Measurements from ENCODE around the gene SS18. TPM values are rescaled to one million over a fixed set of nuclear protein-coding genes. Genes with fewer than 3 reads are reported as not detected.

SS18 gene
- total RNA-seq, 5 donors from 2014 or later (not counting 1 experiment from before 2014, with no cell fraction given): 58.3 to 79.2 (median 67.3) TPM

DNA sequence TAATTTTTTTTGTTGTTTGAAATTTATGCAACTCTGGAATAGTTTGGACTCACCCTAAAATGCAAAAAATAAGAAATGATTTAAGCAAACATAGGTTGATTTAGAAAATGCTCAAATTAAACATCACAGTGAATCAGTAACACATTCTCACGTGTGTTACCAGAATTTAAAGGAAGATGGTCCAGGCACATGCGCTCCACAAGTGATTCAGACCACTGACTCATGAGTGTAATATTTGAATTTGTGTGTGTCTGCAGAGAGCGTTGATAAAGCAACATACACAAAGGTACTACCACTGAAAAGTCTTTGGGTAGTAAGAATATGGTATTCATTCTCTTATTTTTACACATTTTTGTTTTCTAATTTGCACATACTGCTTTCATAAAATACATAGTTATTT is 7.9 kb downstream of the SS18 start:
- Histone ChIP-seq H3K4me1 (ENCODE audit: control insufficient read depth in 1 of 2, extremely low read depth in 1 of 2, insufficient read depth in 2 of 2, low read length in 2 of 2) (no peaks in the 10 kb centered on the region), H3K9me3 (no peaks in the 10 kb centered on the region), H3K4me3 (ENCODE audit: control insufficient read depth in 1 of 2, extremely low read depth in 1 of 2, low read length in 1 of 2) (no peak overlapping the region), H3K36me3 (ENCODE audit: control insufficient read depth in 2 of 2, extremely low read depth in 1 of 2, insufficient read depth in 1 of 2, low read length in 1 of 2) (peaks cover 5 to 23% of the 10 kb centered on the region in 2 donors), H3K27me3 (replicated peaks in 1 of 2; ENCODE audit: control insufficient read depth in 2 of 2, extremely low read depth in 1 of 2, insufficient read depth in 2 of 2, low read length in 1 of 2) (no peaks in the 10 kb centered on the region), H3K27ac (ENCODE audit: low read length) (no peak overlapping the region)
- no peak for ATAC-seq (replicated peaks in 1 of 4)
- Mint-ChIP-seq H3K4me1 (peaks cover 21 to 52% (median 51%) of the 10 kb centered on the region in 3 donors), H3K9me3 (no peaks in the 10 kb centered on the region), H3K27ac (no peak overlapping the region), H3K27me3 (no peaks in the 10 kb centered on the region), H3K4me3 (no peak overlapping the region), H3K36me3 (peaks cover 44% of the 10 kb centered on the region)
- POLR2A ChIA-PET: interaction anchor here in 1 of 2 donors (0.5 kb wide), 1 partner anchor 1456 kb away, joined by 3 read pairs; no protein-coding TSS in a partner anchor
- no peak for DNase-seq
- CTCF ChIA-PET: interaction anchor here in 1 of 2 donors (0.6 kb wide), 1 partner anchor 10 kb away, joined by 3 read pairs; no protein-coding TSS in a partner anchor
- no CpG with 5 or more reads among the region's 3 CpGs for WGBS (ENCODE audit: insufficient coverage)

DNA sequence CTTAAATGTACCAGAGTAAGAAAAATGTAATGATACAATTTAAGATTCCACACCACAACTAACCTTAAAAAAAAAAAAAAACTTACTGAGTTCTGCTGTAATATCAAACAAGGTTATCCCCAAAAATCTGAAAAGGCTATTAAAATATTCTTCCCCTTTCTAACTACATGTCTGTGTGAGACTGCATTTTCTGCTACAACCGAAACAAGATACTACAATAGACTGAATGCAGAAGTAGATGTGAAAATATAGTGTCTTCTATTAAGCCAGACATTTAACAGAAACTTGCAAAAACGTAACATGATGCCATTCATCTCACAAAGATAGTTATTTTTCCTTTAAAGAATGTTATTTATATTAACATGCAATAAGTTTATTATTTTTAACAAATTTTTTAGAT is 16.2 kb downstream of the SS18 start:
- Mint-ChIP-seq H3K36me3 (peaks cover 71% of the 10 kb centered on the region), H3K27ac (no peak overlapping the region), H3K4me3 (no peak overlapping the region), H3K27me3 (no peaks in the 10 kb centered on the region), H3K4me1 (peaks cover 42 to 53% (median 44%) of the 10 kb centered on the region in 3 donors), H3K9me3 (peaks cover 0 to 12% (median 10%) of the 10 kb centered on the region in 3 donors)
- Histone ChIP-seq H3K36me3 (ENCODE audit: control insufficient read depth in 2 of 2, extremely low read depth in 1 of 2, insufficient read depth in 1 of 2, low read length in 1 of 2) (peaks cover 3 to 34% of the 10 kb centered on the region in 2 donors), H3K9me3 (no peaks in the 10 kb centered on the region), H3K4me3 (ENCODE audit: control insufficient read depth in 1 of 2, extremely low read depth in 1 of 2, low read length in 1 of 2) (no peak overlapping the region), H3K27ac (ENCODE audit: low read length) (no peak overlapping the region), H3K27me3 (replicated peaks in 1 of 2; ENCODE audit: control insufficient read depth in 2 of 2, extremely low read depth in 1 of 2, insufficient read depth in 2 of 2, low read length in 1 of 2) (no peaks in the 10 kb centered on the region), H3K4me1 (ENCODE audit: control insufficient read depth in 1 of 2, extremely low read depth in 1 of 2, insufficient read depth in 2 of 2, low read length in 2 of 2) (no peaks in the 10 kb centered on the region)
- ATAC-seq (replicated peaks in 1 of 4): no peak
- DNase-seq: no peak
- WGBS (ENCODE audit: insufficient coverage): no CpG with 5 or more reads among the region's 2 CpGs
- ChIA-PET CTCF (no interaction called here), POLR2A (no interaction called here)

- H3K4me1 Mint-ChIP-seq: peaks cover 42 to 51% (median 42%) of the 10 kb centered on the region in 3 donors
- Histone ChIP-seq H3K27me3 (replicated peaks in 1 of 2; ENCODE audit: control insufficient read depth in 2 of 2, extremely low read depth in 1 of 2, insufficient read depth in 2 of 2, low read length in 1 of 2) (no peaks in the 10 kb centered on the region), H3K27ac (ENCODE audit: low read length) (no peak overlapping the region), H3K9me3 (no peaks in the 10 kb centered on the region), H3K36me3 (ENCODE audit: control insufficient read depth in 2 of 2, extremely low read depth in 1 of 2, insufficient read depth in 1 of 2, low read length in 1 of 2) (peaks cover 3 to 34% of the 10 kb centered on the region in 2 donors), H3K4me1 (ENCODE audit: control insufficient read depth in 1 of 2, extremely low read depth in 1 of 2, insufficient read depth in 2 of 2, low read length in 2 of 2) (no peaks in the 10 kb centered on the region), H3K4me3 (ENCODE audit: control insufficient read depth in 1 of 2, extremely low read depth in 1 of 2, low read length in 1 of 2) (no peak overlapping the region)
- peaks cover 0 to 12% (median 10%) of the 10 kb centered on the region in 3 donors for H3K9me3 Mint-ChIP-seq
- no peak overlapping the region for H3K27ac Mint-ChIP-seq
- ChIA-PET POLR2A (no interaction called here), CTCF (no interaction called here)
- ATAC-seq (replicated peaks in 1 of 4): no peak
- H3K36me3 Mint-ChIP-seq: peaks cover 71% of the 10 kb centered on the region
- no peak for DNase-seq
- no CpG with 5 or more reads among the region's 2 CpGs for WGBS (ENCODE audit: insufficient coverage)
- H3K4me3 Mint-ChIP-seq: no peak overlapping the region
- H3K27me3 Mint-ChIP-seq: no peaks in the 10 kb centered on the region
Observed at GRCh38 chr18:26073758-26074157, 16.7 kb downstream of the SS18 start.

DNA sequence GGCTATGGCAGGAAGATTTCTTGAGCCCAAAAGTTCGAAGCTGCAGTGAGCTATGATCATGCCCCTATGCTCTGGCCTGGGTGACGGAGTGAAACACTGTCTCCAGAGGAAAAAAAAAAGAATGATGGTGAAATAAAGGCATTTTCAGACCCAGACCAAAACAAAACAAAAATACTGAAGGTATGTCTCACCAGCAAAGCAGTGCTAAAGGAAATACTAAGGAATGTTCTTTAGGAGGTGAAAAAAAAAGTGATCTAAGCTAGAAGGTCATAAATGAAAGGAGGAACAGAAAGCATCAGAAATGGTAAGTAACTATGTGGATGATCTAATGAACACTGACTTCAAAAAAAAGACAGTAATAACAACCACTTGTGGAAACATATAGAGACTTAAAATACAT is 18.7 kb downstream of the SS18 start:
- ChIA-PET CTCF (no interaction called here), POLR2A (interaction anchor here in 1 of 2 donors (0.7 to 0.8 kb wide), 2 partner anchors 10 to 15 kb away, joined by 3 to 4 read pairs; no protein-coding TSS in a partner anchor)
- Mint-ChIP-seq H3K27ac (no peak overlapping the region), H3K9me3 (peaks cover 0 to 12% (median 10%) of the 10 kb centered on the region in 3 donors), H3K4me1 (peaks cover 39 to 53% (median 48%) of the 10 kb centered on the region in 3 donors), H3K27me3 (no peaks in the 10 kb centered on the region), H3K36me3 (peaks cover 69% of the 10 kb centered on the region), H3K4me3 (no peak overlapping the region)
- H3K27ac ChIP-seq (ENCODE audit: low read length): no peak overlapping the region
- ATAC-seq (replicated peaks in 1 of 4) (no peak), DNase-seq (no peak)
- no peaks in the 10 kb centered on the region for H3K27me3 ChIP-seq (replicated peaks in 1 of 2; ENCODE audit: control insufficient read depth in 2 of 2, extremely low read depth in 1 of 2, insufficient read depth in 2 of 2, low read length in 1 of 2)
- H3K9me3 ChIP-seq: no peaks in the 10 kb centered on the region
- H3K4me3 ChIP-seq (ENCODE audit: control insufficient read depth in 1 of 2, extremely low read depth in 1 of 2, low read length in 1 of 2): no peak overlapping the region
- no CpG with 5 or more reads among the region's 2 CpGs for WGBS (ENCODE audit: insufficient coverage)
- H3K36me3 ChIP-seq (ENCODE audit: control insufficient read depth in 2 of 2, extremely low read depth in 1 of 2, insufficient read depth in 1 of 2, low read length in 1 of 2): peaks cover 3 to 39% of the 10 kb centered on the region in 2 donors
- H3K4me1 ChIP-seq (ENCODE audit: control insufficient read depth in 1 of 2, extremely low read depth in 1 of 2, insufficient read depth in 2 of 2, low read length in 2 of 2): peaks cover 0 to 6% of the 10 kb centered on the region in 2 experiments

DNA sequence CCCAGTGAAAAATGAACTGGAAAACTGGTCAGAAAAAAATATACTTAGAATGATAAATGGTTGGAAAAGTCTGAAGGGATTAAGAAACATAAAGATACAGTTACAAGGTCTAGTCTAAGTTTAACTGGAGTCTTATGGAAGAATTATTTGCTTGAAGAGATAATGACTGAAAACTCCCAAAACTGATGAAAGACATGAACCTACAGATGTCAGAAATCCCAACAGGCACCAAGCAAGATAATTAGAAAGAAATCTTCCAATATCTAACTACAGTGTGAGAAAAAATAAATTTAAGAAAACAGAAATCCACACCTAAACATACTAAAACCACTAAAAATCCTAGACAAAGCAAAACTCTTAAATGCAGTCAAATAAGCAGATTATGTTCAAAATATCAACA is 19.4 kb downstream of the SS18 start:
- Histone ChIP-seq H3K27me3 (replicated peaks in 1 of 2; ENCODE audit: control insufficient read depth in 2 of 2, extremely low read depth in 1 of 2, insufficient read depth in 2 of 2, low read length in 1 of 2) (no peaks in the 10 kb centered on the region), H3K36me3 (ENCODE audit: control insufficient read depth in 2 of 2, extremely low read depth in 1 of 2, insufficient read depth in 1 of 2, low read length in 1 of 2) (peaks cover 3 to 39% of the 10 kb centered on the region in 2 donors), H3K4me1 (ENCODE audit: control insufficient read depth in 1 of 2, extremely low read depth in 1 of 2, insufficient read depth in 2 of 2, low read length in 2 of 2) (peaks cover 0 to 6% of the 10 kb centered on the region in 2 experiments), H3K27ac (ENCODE audit: low read length) (no peak overlapping the region), H3K4me3 (ENCODE audit: control insufficient read depth in 1 of 2, extremely low read depth in 1 of 2, low read length in 1 of 2) (no peak overlapping the region), H3K9me3 (no peaks in the 10 kb centered on the region)
- Mint-ChIP-seq H3K4me3 (no peak overlapping the region), H3K36me3 (peaks cover 70% of the 10 kb centered on the region), H3K4me1 (peaks cover 42 to 53% (median 49%) of the 10 kb centered on the region in 3 donors), H3K9me3 (peaks cover 0 to 12% (median 10%) of the 10 kb centered on the region in 3 donors), H3K27ac (no peak overlapping the region), H3K27me3 (no peaks in the 10 kb centered on the region)
- ChIA-PET POLR2A (interaction anchor here (0.7 to 1.0 kb wide), 2 partner anchors 11 to 119 kb away, joined by 3 to 4 read pairs; no protein-coding TSS in a partner anchor), CTCF (no interaction called here)
- DNase-seq: no peak
- ATAC-seq (replicated peaks in 1 of 4): no peak

- Mint-ChIP-seq H3K27me3 (no peaks in the 10 kb centered on the region), H3K27ac (peak overlapping the region in 1 of 2 donors; percentile 16), H3K36me3 (peaks cover 47% of the 10 kb centered on the region), H3K9me3 (no peaks in the 10 kb centered on the region), H3K4me3 (no peak overlapping the region), H3K4me1 (peaks cover 18 to 27% (median 24%) of the 10 kb centered on the region in 3 donors)
- H3K27ac ChIP-seq (ENCODE audit: low read length): no peak overlapping the region
- peaks cover 3 to 27% of the 10 kb centered on the region in 2 donors for H3K36me3 ChIP-seq (ENCODE audit: control insufficient read depth in 2 of 2, extremely low read depth in 1 of 2, insufficient read depth in 1 of 2, low read length in 1 of 2)
- ATAC-seq (replicated peaks in 1 of 4): no peak
- H3K9me3 ChIP-seq: no peaks in the 10 kb centered on the region
- H3K27me3 ChIP-seq (replicated peaks in 1 of 2; ENCODE audit: control insufficient read depth in 2 of 2, extremely low read depth in 1 of 2, insufficient read depth in 2 of 2, low read length in 1 of 2): no peaks in the 10 kb centered on the region
- no peak for DNase-seq
- POLR2A ChIA-PET: interaction anchor here in 1 of 2 donors (1.4 kb wide), 1 partner anchor 11 kb away, joined by 6 read pairs; no protein-coding TSS in a partner anchor
- H3K4me1 ChIP-seq (ENCODE audit: control insufficient read depth in 1 of 2, extremely low read depth in 1 of 2, insufficient read depth in 2 of 2, low read length in 2 of 2): no peaks in the 10 kb centered on the region
- CTCF ChIA-PET: no interaction called here
- no peak overlapping the region for H3K4me3 ChIP-seq (ENCODE audit: control insufficient read depth in 1 of 2, extremely low read depth in 1 of 2, low read length in 1 of 2)
- 100% methylated on average over 1 of the region's 2 CpGs for WGBS (ENCODE audit: insufficient coverage)
Observed at GRCh38 chr18:26059357-26059756, 31.1 kb downstream of the SS18 start.
